ENCODE results near the gene COL15A1.
"Not testable (repeated sequence)": the region's sequence is repeated elsewhere in the genome, so short reads cannot be mapped to it uniquely, and the experiment has no call there.

The COL15A1 gene

GRCh38 chr9:98902925-98903324, 40.8 kb upstream of the COL15A1 start:
- no peaks in the 10 kb centered on the region for H4K20me1 ChIP-seq
- H3K9ac ChIP-seq, result no peak overlapping the region
- H3K36me3 ChIP-seq, result no peaks in the 10 kb centered on the region
- H3K4me1 ChIP-seq, result peaks cover 29% of the 10 kb centered on the region
- H3K4me3 ChIP-seq, result no peak overlapping the region
- no peak overlapping the region for H3K4me2 ChIP-seq
- no peaks in the 10 kb centered on the region for H3K9me3 ChIP-seq
- no peaks in the 10 kb centered on the region for H3K27me3 ChIP-seq
- TF ChIP-seq Cebpa-rat (IDR thresholded peaks at IDR 0.05), result no peak
- H3K27ac ChIP-seq, result no peak overlapping the region

- Histone ChIP-seq H3K4me1 (peaks cover 19% of the 10 kb centered on the region), H3K4me3 (no peak overlapping the region), H3K36me3 (no peaks in the 10 kb centered on the region), H4K20me1 (no peaks in the 10 kb centered on the region), H3K9me3 (no peaks in the 10 kb centered on the region), H3K27ac (no peak overlapping the region), H3K27me3 (no peaks in the 10 kb centered on the region), H3K9ac (no peak overlapping the region), H3K4me2 (no peak overlapping the region)
- no peak for TF ChIP-seq Cebpa-rat (IDR thresholded peaks at IDR 0.05)
Observed at GRCh38 chr9:98903961-98904411, 39.7 kb upstream of the COL15A1 start.

GRCh38 chr9:98905015-98905414, 38.7 kb upstream of the COL15A1 start:
- no peaks in the 10 kb centered on the region for H3K9me3 ChIP-seq
- no peak overlapping the region for H3K9ac ChIP-seq
- H3K27me3 ChIP-seq, result no peaks in the 10 kb centered on the region
- no peaks in the 10 kb centered on the region for H3K36me3 ChIP-seq
- no peak overlapping the region for H3K27ac ChIP-seq
- TF ChIP-seq Cebpa-rat (IDR thresholded peaks at IDR 0.05), result no peak
- H3K4me2 ChIP-seq, result no peak overlapping the region
- no peak overlapping the region for H3K4me3 ChIP-seq
- H4K20me1 ChIP-seq, result no peaks in the 10 kb centered on the region
- H3K4me1 ChIP-seq, result peaks cover 9% of the 10 kb centered on the region

GRCh38 chr9:98906273-98907040, 37.2 kb upstream of the COL15A1 start:
- H3K9ac ChIP-seq, result no peak overlapping the region
- no peak overlapping the region for H3K27ac ChIP-seq
- no peaks in the 10 kb centered on the region for H4K20me1 ChIP-seq
- H3K4me3 ChIP-seq, result no peak overlapping the region
- no peaks in the 10 kb centered on the region for H3K9me3 ChIP-seq
- peak overlapping the region; percentile 49 for H3K4me2 ChIP-seq
- no peaks in the 10 kb centered on the region for H3K27me3 ChIP-seq
- H3K36me3 ChIP-seq, result no peaks in the 10 kb centered on the region
- H3K4me1 ChIP-seq, result peaks cover 7% of the 10 kb centered on the region
- TF ChIP-seq Cebpa-rat (IDR thresholded peaks at IDR 0.05), result no peak

- peaks cover 7% of the 10 kb centered on the region for H3K4me1 ChIP-seq
- no peaks in the 10 kb centered on the region for H3K9me3 ChIP-seq
- TF ChIP-seq Cebpa-rat (IDR thresholded peaks at IDR 0.05), result no peak
- no peaks in the 10 kb centered on the region for H3K36me3 ChIP-seq
- H3K27ac ChIP-seq, result no peak overlapping the region
- H3K4me2 ChIP-seq, result peak overlapping the region; percentile 49
- H3K9ac ChIP-seq, result no peak overlapping the region
- no peak overlapping the region for H3K4me3 ChIP-seq
- no peaks in the 10 kb centered on the region for H4K20me1 ChIP-seq
- no peaks in the 10 kb centered on the region for H3K27me3 ChIP-seq
Observed at GRCh38 chr9:98907055-98907454, 36.7 kb upstream of the COL15A1 start.

GRCh38 chr9:98908897-98909634, 34.6 kb upstream of the COL15A1 start:
- TF ChIP-seq Cebpa-rat (IDR thresholded peaks at IDR 0.05), result no peak
- Histone ChIP-seq H3K36me3 (no peaks in the 10 kb centered on the region), H3K27me3 (no peaks in the 10 kb centered on the region), H3K9me3 (no peaks in the 10 kb centered on the region), H4K20me1 (no peaks in the 10 kb centered on the region), H3K4me2 (no peak overlapping the region), H3K4me1 (peaks cover 7% of the 10 kb centered on the region), H3K4me3 (no peak overlapping the region), H3K27ac (no peak overlapping the region), H3K9ac (no peak overlapping the region)

- no peak for TF ChIP-seq Cebpa-rat (IDR thresholded peaks at IDR 0.05)
- H3K4me3 ChIP-seq, result no peak overlapping the region
- H3K36me3 ChIP-seq, result no peaks in the 10 kb centered on the region
- no peaks in the 10 kb centered on the region for H4K20me1 ChIP-seq
- H3K4me2 ChIP-seq, result no peak overlapping the region
- no peaks in the 10 kb centered on the region for H3K27me3 ChIP-seq
- H3K9ac ChIP-seq, result no peak overlapping the region
- H3K9me3 ChIP-seq, result no peaks in the 10 kb centered on the region
- H3K4me1 ChIP-seq, result peaks cover 7% of the 10 kb centered on the region
- H3K27ac ChIP-seq, result no peak overlapping the region
Observed at GRCh38 chr9:98909935-98910334, 33.8 kb upstream of the COL15A1 start.

- Histone ChIP-seq H3K4me2 (no peak overlapping the region), H3K27ac (no peak overlapping the region), H3K27me3 (no peaks in the 10 kb centered on the region), H3K4me3 (no peak overlapping the region), H3K9me3 (no peaks in the 10 kb centered on the region), H3K9ac (no peak overlapping the region), H3K36me3 (no peaks in the 10 kb centered on the region), H4K20me1 (no peaks in the 10 kb centered on the region), H3K4me1 (peaks cover 7% of the 10 kb centered on the region)
- no peak for TF ChIP-seq Cebpa-rat (IDR thresholded peaks at IDR 0.05)
Observed at GRCh38 chr9:98911042-98911441, 32.7 kb upstream of the COL15A1 start.

- H3K4me1 ChIP-seq, H3K9me3 ChIP-seq, H3K36me3 ChIP-seq, H3K27me3 ChIP-seq, H4K20me1 ChIP-seq, H3K9ac ChIP-seq, H3K4me3 ChIP-seq, H3K27ac ChIP-seq, H3K4me2 ChIP-seq: not testable (repeated sequence)
Observed at GRCh38 chr9:98911738-98912137, 32.0 kb upstream of the COL15A1 start.

GRCh38 chr9:98912450-98912849, 31.3 kb upstream of the COL15A1 start:
- no peak overlapping the region for H3K4me2 ChIP-seq
- no peaks in the 10 kb centered on the region for H3K27me3 ChIP-seq
- H3K9ac ChIP-seq, result no peak overlapping the region
- no peaks in the 10 kb centered on the region for H3K9me3 ChIP-seq
- H3K36me3 ChIP-seq, result no peaks in the 10 kb centered on the region
- no peak for TF ChIP-seq Cebpa-rat (IDR thresholded peaks at IDR 0.05)
- no peak overlapping the region for H3K4me3 ChIP-seq
- no peak overlapping the region for H3K27ac ChIP-seq
- no peaks in the 10 kb centered on the region for H4K20me1 ChIP-seq
- H3K4me1 ChIP-seq, result peaks cover 5% of the 10 kb centered on the region; the same call in 1 of the 2 replicates

Data from BLaER1 (cell line).